Activated CD8-positive, alpha-beta memory T cell treated with anti-CD3 and anti-CD28 coated beads, Interleukin-2, amount 50 U/mL, for 48 hours (primary cell): ENCODE measurements around the gene ABHD4.
A peak's percentile ranks its signal among the peaks of the same experiment; 100 is the strongest.
"Not testable (repeated sequence)": the region's sequence is repeated elsewhere in the genome, so short reads cannot be mapped to it uniquely, and the experiment has no call there.

Experiments
- DNase-seq: peaks from one replicate; pipeline ENCODE4 v3.0.0-alpha.2; 2020

Gene ABHD4

DNA sequence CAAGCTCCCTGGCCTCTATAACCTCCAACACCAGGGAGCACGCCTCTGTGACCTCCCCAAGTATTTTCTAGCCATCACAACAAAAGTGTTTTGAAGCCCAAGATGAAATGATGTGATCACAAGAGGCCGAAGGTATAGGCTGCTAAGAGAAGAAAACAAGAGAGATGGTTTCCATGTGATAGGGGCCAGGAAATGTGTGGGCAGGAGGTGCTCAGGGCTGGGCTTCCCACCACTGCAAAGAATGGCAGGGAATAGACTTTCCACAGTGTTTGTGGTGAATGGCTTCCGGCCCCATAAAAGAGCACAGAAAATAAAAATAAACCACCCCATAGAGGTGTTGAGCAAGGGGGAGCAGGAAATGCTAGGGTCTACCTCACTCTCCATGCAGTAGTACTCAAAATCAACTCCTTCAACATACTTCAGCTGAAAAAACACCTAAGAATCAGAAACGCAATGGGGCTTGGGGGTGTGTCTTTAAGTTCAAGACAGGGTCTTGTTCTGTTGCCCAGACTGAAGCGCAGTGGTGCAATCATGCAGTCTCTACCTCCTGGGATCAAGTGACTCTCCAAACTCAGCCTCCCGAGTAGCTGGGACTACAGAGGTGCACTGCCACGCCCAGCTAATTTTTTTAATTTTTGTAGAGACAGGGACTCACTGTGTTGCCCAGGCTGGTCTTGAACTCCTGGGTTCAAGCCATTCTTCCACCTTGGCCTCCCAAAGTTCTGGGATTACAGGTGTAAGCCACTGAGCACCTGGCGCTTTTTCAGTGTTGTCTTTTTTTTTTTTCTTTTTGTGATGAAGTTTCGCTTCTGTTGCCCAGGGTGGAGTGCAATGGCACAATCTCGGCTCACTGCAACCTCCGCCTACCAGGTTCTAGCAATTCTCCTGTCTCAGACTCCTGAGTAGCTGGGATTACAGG is 36.2 kb upstream of the ABHD4 start:
- peak; percentile 73 for DNase-seq

DNA sequence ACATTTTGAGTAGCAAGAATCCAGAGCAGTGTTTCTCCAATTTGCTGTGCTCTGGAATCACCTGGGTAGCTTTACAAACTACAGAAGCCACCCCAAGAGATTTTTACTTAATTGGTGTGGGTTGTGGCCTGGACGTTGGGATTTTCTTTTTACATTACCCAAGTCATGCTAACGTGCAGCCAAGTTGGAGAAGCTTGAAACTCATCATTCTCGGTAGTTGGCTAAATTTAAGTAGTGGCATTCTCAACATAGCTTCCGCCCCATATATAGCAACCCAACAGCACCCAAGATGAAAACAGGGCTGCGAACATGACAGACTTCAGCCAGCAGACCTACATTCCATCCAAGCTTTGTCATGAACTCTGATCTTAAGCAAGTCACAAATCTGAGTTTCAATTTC is 34.1 kb upstream of the ABHD4 start:
- DNase-seq, result peak; percentile 38

DNA sequence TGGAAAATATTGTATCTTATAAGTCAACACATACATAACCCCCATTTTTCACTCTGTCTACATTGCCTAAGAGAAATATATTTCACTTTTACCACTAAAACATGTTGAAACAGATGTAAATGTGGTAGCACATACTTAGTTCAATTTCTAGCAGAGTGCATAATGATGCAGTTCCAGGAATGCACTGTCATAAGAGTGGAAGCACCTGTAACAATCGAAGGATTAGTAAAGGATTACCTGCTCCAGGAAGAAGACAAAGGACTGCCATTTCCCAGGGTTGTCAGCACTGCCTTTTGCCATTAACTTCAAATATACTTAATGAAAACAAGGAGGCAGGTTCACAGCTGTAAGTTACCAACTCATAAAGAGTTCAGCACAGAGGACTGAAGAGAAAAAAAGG is 33.6 kb upstream of the ABHD4 start:
- DNase-seq, result no peak

DNA sequence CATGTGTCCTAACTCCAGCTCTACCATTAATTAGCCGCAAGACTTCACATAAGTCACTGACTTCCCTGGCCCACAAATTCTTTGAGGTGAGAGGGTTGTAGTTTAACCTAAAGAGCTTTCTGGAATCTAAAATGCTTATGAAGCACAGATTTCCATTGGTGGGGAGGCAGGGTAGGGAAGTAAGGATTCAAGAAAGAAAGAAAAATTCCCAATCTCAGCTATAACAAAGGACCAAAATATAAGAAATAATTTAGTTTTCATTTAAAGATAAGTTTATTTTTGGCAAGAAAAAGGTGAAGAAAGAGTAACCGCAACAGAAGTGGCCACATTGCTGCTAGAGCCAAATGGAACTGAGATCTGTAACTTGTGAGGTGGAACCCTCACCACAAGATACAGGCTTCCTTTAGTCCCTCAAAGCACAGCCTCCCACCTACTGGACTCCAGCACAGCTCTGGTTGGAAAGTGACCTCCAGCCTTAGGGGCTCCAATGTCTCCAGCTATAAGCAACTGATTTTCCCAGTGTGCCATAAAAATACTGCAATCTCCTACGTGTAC is 32.6 kb upstream of the ABHD4 start:
- DNase-seq, result no peak

DNA sequence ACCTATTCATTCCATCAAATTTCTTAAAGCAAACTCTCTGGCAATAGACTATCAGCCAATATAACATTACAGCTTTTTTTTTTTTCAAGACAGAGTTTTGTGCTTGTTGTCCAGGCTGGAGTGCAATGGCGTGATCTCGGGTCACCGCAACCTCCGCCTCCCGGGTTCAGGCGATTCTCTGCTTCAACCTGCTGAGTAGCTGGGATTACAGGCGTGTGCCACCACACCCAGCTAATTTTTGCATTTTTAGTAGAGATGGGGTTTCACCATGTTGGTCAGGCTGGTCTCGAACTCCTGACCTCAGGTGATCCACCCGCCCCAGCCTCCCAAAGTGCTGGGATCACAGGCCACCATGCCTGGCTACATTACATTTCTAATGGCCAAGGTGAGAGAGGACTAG is 31.8 kb upstream of the ABHD4 start:
- DNase-seq, result not testable (repeated sequence)

DNA sequence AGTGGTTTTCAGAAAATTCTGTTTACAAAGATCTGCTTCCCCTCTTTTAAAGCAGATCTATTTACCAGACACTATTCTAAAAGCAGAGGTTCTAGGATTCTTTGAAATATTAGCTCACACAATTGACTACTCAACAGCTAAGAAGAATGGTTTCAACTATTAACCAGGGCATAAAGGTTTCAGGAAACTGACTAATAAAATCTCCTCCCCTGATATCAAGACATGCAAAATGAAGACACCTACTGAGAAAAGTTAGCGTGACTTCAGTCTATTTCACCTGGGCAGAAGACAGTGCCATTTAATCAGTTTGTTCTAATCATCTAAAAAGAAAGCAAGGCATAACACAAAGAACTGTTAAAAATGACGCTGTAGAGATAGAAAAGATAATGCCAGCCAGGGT is 31.3 kb upstream of the ABHD4 start:
- DNase-seq, result no peak

DNA sequence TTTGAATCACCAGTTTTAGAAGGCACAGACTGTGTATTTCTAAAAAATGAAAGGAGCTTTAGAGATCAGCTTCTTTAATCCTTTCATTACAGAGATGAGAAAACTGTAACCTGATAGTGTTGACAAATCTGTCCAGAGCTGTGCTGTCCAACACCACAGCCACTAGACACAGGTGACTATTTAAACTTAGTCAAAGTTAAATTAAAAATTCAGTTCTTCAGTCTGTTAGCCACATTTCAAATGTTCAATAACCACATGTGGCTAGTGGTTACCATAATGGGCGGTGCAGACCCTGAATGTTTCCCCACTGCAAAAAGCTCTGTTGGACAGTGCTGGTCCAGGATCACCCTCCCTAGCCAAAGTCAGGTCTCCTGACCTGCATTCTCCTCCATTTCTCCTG is 30.7 kb upstream of the ABHD4 start:
- no peak for DNase-seq

DNA sequence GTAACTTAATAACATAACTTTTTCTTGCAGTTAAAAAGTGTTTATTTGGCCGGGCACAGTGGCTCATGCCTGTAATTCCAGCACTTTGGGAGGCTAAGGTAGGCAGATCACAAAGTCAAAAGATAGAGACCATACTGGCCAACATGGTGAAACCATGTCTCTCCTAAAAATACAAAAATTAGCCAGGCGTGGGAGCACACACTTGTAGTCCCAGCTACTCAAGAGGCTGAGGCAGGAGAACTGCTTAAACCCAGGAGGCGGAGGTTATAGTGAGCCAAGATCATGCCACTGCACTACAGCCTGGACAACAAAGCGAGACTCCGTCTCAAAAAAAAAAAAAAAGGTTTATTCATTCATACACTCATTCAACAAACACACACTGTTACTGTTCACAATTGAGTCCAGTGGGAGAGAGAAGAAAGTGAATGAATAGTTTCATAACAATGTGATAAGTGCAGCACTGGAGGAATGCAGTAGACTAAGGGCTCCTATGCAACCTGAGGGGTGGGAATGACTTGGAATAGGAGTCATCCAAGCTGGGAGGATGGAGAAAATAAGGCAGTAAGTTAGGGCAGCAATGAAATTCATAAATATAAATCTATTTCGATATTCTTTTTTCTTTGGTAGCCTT is 28.9 kb upstream of the ABHD4 start:
- DNase-seq, result no peak

DNA sequence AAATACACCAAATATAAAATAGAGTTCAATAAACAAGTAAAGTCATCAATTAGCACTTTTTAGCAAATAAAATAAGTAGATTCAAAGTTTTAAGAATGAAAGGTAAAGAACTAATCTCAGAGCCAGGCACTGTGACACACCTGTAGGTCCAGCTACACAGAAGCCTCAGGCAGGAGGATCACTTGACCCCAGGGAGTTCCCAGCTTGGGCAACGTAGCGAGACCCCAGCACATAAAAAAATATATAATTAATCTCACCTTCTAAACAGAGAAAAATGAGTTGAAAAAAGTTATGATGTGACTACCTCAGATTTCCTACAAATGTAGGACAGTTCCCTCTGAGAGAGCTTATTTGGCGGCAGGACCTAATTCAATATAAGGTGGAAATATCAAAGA is 28.4 kb upstream of the ABHD4 start:
- no peak for DNase-seq

DNA sequence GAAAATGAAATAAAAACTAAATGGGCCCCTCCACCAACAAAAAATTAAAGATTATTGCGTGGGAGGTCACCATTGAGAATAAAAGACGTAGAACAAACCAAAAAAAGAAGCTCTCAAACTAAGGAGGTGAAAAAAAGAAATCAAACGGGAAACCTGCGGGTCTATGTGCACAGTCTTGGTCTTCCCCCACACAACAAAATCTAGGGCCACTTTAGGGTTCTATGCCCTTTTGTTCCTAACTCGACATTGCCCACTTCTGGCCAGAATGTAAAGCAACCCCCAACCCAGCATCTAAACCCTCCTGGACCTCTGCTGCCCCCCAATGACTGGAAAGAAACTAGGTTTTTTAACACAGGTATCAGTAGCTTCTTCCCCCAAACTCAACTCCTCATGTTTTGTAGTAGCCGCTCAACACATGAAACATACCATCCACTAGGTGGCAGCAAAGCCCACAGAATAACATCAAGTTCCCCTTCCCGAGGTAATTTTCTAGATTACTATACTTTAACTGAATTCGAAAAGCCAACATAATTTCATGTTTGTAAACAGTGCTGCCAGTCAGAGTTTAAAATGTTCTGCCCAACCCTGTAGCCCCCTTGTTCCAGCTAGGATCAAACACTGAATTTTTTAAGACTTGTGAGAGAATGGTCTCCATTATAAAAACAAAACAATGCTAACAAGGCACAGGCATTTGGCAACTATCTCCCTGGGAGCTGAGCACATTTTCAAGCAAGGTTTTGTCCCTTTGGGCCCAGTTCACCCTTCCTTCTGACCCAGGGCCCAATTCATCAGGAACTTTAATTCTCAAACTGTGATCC is 27.8 kb upstream of the ABHD4 start:
- DNase-seq, result peak; percentile 75

DNA sequence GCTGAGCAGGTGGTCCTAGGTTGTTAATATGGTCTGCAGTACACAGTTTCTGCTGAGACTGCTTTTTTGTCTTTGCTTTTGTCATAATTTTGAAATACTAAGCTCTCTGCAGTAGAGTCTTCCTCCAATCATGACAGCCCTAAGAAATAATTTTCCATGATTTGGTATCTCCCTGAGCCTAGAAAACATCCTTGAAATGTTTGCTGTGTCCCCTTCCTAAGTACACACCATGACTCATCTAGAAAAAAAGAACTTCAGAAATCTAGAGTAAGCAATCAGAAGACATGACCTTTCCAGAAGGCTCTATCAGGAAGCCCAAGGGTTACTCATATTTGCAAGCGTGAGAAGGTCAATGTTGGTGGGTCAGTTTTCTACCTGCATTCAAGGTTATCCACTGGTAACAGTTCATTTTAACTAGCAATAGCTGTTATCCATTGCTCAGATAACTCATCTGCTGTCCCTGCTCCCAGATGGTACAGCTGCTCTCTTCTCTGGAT is 25.5 kb upstream of the ABHD4 start:
- DNase-seq, result no peak

DNA sequence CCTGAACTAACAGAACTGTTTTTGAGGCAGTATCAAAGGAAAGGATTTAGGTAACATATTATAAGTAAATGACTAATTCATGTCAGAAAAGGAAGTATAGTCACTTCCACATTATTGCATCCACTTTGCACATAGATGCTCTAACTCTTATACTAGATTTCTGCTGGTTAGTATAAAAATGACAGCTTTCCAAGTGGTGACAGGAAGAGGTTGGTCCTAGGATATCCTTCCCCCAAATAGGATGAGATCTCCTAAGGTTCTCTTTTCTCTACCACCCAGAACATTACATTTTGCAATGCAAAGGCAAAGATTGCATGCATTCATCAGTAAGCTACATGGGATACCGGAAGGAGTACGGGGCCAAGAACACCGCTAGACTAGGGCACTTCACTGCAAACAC is 24.3 kb upstream of the ABHD4 start:
- DNase-seq, result no peak

DNA sequence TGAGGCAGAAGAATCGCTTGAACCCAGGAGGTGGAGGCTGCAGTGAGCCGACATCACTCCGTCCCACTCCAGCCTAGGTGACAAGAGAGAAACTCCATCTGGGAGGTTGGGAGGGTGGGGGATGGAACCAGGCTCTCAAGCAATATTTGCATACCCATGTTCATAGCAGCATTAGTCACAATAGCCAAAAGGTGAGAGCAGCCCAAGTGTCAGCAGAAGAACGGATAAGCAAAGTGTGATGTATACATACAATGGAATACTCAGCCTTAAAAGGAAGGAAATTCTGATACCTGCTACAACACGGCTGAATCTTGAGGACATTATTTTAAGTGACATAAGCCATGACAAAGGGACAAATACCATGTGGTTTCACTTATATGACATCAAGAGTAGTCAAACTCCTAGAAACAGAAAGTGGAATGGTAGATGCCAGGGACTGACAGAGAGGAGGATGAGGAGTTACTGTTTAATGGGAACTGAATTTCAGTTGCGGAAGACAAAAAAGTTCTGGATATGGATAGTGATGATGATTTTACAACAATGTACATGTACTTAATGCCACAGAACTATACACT is 20.7 kb upstream of the ABHD4 start:
- DNase-seq, result no peak

DNA sequence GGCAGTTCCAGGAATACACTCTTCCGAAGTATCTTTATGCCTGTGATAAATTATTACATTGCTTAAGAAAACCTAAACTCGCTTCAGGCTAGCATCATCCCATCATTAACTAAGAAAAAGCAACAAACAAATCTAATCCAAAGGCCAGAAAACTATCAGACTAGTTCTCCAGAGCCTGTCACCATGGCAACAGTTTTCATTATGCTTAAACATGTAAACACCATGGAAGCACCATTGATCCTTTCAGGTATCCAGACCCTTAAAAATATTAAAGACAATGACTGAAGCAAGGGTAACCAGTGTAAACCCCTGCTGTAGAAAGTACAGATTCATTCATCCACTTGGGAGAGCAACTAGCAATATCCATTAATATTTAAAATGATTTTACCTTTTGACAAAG is 18.9 kb upstream of the ABHD4 start:
- no peak for DNase-seq

DNA sequence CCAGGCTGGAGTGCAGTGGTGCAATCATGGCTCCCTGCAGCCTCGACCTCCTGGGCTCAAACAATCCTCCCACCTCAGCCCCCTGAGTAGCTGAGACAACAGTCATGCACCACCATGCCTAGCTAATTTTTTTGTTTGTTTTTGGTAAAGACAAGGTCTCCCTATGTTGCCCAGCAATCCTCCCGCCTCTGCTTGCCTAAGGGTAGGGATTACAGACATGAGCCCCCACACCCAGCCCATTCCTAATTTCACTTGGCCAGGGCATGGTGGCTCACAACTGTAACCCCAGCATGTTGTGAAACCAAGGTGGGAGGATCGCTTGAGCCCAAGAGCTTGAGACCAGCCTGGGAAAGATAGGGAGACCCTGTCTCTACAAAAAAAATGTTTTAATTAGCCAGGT is 18.2 kb upstream of the ABHD4 start:
- DNase-seq, result no peak

DNA sequence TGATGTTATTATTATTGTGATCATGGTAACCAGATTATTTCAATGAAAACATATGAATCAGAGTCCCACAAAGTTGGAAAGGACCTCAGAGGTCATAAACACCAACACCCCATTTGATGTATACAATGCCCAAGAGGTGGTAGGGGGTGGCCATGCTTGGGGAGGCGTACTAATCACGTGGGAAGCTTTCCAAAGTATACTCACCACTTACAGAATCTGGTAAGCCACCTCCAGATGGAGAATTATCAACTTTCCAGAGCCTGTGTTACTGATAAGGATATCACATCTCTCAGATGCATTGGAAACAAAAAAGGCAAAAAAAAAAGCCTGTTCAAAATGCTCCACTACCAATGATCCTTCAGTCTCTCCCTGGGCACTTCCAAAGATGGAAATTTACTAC is 17.5 kb upstream of the ABHD4 start:
- DNase-seq, result no peak

DNA sequence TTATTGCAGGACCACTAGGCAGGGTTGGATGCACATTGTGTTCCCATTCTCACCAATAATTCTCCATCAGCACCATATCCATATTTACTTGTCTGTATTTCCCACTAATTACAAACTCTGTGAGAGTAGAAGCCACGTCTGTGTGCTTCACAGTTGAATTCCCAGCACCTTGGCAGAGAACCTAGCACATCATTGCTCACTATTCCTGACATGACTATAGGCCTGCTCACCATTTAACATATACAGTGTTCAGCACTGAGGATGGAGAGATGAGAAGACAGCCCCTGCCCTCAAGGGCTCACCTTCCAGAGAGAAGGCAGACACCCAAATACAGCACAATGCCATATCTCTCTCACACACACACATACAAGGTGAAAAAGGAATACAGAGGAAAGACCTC is 14.1 kb upstream of the ABHD4 start:
- DNase-seq, result no peak

DNA sequence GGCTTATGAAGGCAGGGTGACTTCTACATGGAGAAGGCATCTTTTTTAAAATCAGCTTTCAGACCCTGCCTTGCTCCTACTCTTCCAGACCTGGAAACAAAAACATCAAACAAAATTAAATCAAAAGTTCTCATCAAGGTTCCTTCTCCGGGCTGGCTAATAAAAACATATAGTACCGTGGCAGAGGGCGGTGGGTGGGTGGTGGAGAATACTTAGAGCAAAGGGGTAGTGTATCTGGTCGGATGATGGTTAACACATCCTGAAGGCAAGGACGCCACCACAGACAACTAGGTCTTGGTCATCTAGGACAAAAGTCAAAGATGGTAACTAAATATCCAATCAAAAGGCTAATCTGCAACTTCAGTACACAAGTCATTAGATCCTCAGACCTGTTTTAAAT is 10.9 kb upstream of the ABHD4 start:
- DNase-seq, result no peak

DNA sequence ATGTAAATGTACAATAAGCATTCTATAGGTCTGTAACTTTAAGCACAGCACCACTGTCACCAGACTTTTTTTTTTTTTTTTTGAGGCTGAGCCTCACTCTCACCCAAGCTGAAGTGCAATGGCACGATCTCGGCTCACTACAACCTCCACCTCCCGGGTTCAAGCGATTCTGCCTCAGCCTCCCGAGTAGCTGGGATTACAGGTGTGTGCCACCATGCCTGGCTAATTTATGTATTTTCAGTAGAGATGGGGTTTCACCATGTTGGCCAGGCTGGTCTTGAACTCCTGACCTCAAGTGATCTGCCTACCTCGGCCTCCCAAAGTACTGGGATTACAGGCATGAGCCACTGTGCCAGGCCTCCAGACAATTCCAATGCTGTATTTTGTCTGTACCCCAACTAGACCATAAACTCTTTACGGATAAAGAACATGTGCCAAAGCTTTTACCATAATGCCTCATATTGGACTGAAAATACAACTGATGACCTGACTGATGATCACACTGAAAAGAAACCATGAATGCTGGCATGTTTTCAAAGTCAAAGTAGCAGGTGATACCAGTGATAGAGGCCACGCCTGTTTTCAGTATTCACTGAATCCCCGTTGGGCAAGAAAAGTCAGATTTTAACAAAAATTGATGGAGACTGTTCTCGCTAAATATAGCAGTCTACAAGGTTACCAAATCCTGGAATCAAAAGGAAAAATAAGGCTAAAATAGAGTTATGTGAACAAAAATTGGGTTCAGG is 10.2 kb upstream of the ABHD4 start:
- DNase-seq, result not testable (repeated sequence)

DNA sequence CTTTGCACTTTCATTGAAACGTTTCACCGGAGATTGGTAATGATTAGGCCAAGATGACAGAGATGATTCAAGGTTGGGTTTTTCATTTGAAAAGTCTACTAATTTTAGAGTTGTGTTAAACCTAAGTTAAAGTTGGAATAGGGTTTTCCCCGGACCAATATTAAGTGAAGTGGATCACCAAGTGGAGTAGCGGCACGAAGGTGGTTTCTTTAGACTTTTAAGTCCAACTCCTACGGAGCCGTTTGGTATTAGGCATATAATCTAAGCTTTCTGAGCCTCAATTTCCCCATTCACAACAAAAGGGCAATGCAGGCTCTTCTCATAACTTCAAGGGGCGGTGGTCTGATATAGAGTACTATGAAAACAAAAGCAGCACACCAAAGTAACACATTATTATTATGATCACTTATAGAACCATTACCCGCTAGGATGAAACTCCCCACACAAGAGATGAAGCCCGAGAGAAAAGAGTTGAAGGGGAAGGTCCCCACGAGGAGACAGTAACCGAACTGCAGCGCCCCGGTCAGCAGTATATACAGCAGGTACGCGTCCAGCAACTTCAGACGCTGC is 9.5 kb upstream of the ABHD4 start:
- DNase-seq, result no peak

DNA sequence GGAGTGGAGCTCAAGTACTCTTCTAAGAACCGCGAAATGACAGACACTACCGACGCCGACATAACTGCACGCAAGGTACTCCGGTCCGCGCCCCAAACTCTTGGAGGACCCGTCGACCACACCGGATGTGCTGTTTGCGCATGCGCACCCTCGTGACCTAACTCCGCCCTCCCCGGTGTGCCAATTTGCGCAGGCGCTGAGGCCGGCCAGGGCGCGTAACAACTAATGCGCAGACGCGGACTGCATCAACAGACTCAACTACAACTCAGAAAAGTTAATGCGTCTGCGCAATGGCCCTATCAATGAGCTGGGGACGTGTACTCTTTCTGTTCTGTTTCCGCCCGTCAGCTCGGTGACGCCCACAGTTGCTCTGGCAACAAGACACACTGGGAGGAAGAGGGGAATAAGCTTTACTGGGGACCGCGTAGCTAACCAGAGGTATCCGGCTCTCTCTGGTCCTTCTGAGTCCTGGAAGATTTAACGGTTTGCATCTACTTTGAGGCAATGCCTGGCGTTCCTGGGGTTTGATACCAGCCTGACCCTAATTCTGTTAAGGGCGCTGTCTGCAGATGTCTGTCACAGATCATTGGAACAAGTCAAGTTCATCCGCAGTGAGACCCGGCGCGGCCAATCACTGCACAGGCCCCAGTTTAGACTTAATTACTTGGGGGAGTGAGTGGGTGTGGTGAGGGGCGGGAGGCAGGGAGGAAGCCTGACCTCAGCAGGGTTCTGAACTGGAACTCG is 8.8 kb upstream of the ABHD4 start, which contains the start of gene DAD1:
TSS of gene DAD1 (minus strand) at position 129 of the 744 bp plus-strand sequence. CDS start at position 62, 67 bp downstream.
- DNase-seq, result peak; percentile 100
